ENCODE measurements around the gene HNRNPAB.

DNA sequence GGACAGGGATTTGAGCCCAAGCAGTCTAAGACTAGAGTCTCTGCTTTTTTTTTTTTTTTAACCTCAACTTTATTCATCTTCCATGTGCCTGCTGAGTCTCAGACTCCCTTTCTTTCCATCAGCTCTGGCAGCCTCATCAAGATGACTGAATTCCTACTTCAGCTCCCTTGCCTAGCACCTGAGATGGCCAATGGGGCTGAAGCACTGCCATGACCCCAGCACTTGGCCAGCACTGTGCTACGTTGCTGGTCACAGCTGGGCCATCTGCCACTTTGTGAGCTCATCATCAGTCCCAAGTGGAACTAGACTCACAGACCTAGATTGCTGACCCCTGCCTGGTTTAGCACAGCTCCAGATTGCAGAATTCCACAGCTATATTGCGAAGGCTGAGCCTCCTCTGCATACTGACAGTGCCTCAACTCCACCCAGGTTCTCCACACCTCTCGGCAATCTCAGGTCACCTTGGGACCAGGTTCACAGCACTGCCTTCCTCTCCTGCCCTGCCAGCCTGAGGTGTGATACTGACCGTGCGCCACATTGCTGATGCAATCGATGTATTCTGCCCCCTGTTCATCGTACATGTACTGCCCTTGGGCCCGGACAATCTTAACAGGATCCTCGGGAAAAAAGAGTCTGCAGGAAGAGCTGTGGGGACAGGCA, 26.7 kb downstream of the HNRNPAB start:
- TF ChIP-seq, protein P1, sequence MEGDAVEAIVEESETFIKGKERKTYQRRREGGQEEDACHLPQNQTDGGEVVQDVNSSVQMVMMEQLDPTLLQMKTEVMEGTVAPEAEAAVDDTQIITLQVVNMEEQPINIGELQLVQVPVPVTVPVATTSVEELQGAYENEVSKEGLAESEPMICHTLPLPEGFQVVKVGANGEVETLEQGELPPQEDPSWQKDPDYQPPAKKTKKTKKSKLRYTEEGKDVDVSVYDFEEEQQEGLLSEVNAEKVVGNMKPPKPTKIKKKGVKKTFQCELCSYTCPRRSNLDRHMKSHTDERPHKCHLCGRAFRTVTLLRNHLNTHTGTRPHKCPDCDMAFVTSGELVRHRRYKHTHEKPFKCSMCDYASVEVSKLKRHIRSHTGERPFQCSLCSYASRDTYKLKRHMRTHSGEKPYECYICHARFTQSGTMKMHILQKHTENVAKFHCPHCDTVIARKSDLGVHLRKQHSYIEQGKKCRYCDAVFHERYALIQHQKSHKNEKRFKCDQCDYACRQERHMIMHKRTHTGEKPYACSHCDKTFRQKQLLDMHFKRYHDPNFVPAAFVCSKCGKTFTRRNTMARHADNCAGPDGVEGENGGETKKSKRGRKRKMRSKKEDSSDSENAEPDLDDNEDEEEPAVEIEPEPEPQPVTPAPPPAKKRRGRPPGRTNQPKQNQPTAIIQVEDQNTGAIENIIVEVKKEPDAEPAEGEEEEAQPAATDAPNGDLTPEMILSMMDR (IDR thresholded peaks at IDR 0.05): no peak
- TF ChIP-seq POLR2A (IDR thresholded peaks at IDR 0.05): peak; percentile 77

Data from right lobe of liver (tissue), 4 donors.